DND-41 (cell line): ENCODE measurements around the gene MTMR4.

Experiments
- ATAC-seq: fragments of 200-7000 bp; cut with Tn5 transposase; 3 replicates; pipeline ENCODE4 v1.9.1; 2021; ENCODE audit warnings: low read depth; ENCODE audit not compliant: insufficient read depth
- DNase-seq: peaks from one replicate; pipeline ENCODE4 v3.0.0-alpha.2; 2020
- H2AFZ ChIP-seq: 2 replicates; pipeline ENCODE4 v1.6.0; 2012; ENCODE audit warnings: low read depth, low read length
- H3K27ac ChIP-seq: 2 replicates; pipeline ENCODE4 v1.5.1; 2012; ENCODE audit warnings: low read length, inconsistent platforms
- H3K27me3 ChIP-seq: fragments of 200-600 bp; sonication (generic); 2 replicates; pipeline ENCODE4 v1.6.0; 2012; ENCODE audit warnings: low read length, mild to moderate bottlenecking, inconsistent platforms; ENCODE audit not compliant: insufficient read depth, poor library complexity
- H3K36me3 ChIP-seq: 2 replicates; pipeline ENCODE4 v1.5.1; 2012; ENCODE audit warnings: low read length, inconsistent platforms; ENCODE audit not compliant: insufficient read depth
- H3K4me1 ChIP-seq: 2 replicates; pipeline ENCODE4 v1.5.1; 2012; ENCODE audit warnings: mild to moderate bottlenecking, low read length; ENCODE audit not compliant: insufficient read depth
- H3K4me2 ChIP-seq: 2 replicates; pipeline ENCODE4 v1.6.0; 2012; ENCODE audit warnings: mild to moderate bottlenecking, moderate library complexity, low read length, inconsistent platforms; ENCODE audit not compliant: insufficient read depth
- H3K4me3 ChIP-seq, 2 experiments: fragments of 200-600 bp in 1 of 2; shearing (Covaris generic) in 1 of 2; 2 replicates each; pipeline ENCODE4 v1.5.1; 2012 to 2016; ENCODE audit warnings: inconsistent platforms in 2 of 2, low read length in 2 of 2, mild to moderate bottlenecking in 2 of 2, low read depth in 1 of 2, moderate library complexity in 1 of 2
- H3K79me2 ChIP-seq: 2 replicates; pipeline ENCODE4 v1.6.0; 2012; ENCODE audit warnings: low read length, inconsistent platforms; ENCODE audit not compliant: insufficient read depth
- H3K9ac ChIP-seq: 2 replicates; pipeline ENCODE4 v1.6.0; 2012; ENCODE audit warnings: low read depth, mild to moderate bottlenecking, inconsistent platforms, low read length, moderate library complexity
- H3K9me3 ChIP-seq: 2 replicates; pipeline ENCODE4 v1.5.1; 2012; ENCODE audit warnings: low read length, moderate library complexity, mild to moderate bottlenecking, inconsistent platforms; ENCODE audit not compliant: insufficient read depth, severe bottlenecking
- H4K20me1 ChIP-seq: 2 replicates; pipeline ENCODE4 v1.6.0; 2012; ENCODE audit warnings: low read length; ENCODE audit not compliant: insufficient read depth
- CTCF ChIP-seq: IDR thresholded peaks from 2 replicates; pipeline ENCODE4 v1.5.1; 2012; ENCODE audit warnings: borderline replicate concordance, low read length, moderate library complexity, mild to moderate bottlenecking; ENCODE audit not compliant: poor library complexity, severe bottlenecking; ENCODE audit errors: extremely low read depth
- EZH2 ChIP-seq: IDR thresholded peaks from 3 replicates; pipeline ENCODE4 v1.6.1; 2012; ENCODE audit warnings: borderline replicate concordance, low read depth, mild to moderate bottlenecking, moderate library complexity, low read length, inconsistent platforms; ENCODE audit not compliant: severe bottlenecking

MTMR4 gene

GRCh38 chr17:58493506-58493905, 20.9 kb downstream of the MTMR4 start:
- Histone ChIP-seq H3K27ac (no peak overlapping the region), H3K4me2 (no peak overlapping the region), H2AFZ (no peak overlapping the region), H3K79me2 (no peaks in the 10 kb centered on the region), H3K27me3 (no peaks in the 10 kb centered on the region), H4K20me1 (peaks cover 9% of the 10 kb centered on the region; the same call in 1 of the 2 replicates), H3K4me1 (no peaks in the 10 kb centered on the region), H3K36me3 (peaks cover 94% of the 10 kb centered on the region), H3K4me3 (no peak overlapping the region), H3K9me3 (no peaks in the 10 kb centered on the region), H3K9ac (no peak overlapping the region)
- TF ChIP-seq CTCF, result no peak
- no peak for TF ChIP-seq EZH2
- ATAC-seq (no peak), DNase-seq (no peak)

GRCh38 chr17:58492238-58493121, 22.0 kb downstream of the MTMR4 start:
- Histone ChIP-seq H3K27me3 (no peaks in the 10 kb centered on the region), H3K27ac (no peak overlapping the region), H4K20me1 (peaks cover 9% of the 10 kb centered on the region; the same call in 1 of the 2 replicates), H3K4me3 (no peak overlapping the region), H3K4me1 (no peaks in the 10 kb centered on the region), H3K9me3 (no peaks in the 10 kb centered on the region), H3K36me3 (peaks cover 88% of the 10 kb centered on the region), H3K79me2 (no peaks in the 10 kb centered on the region), H3K4me2 (no peak overlapping the region), H2AFZ (no peak overlapping the region), H3K9ac (no peak overlapping the region)
- DNase-seq (no peak), ATAC-seq (no peak)
- TF ChIP-seq CTCF, result no peak
- TF ChIP-seq EZH2, result no peak

- Histone ChIP-seq H3K4me3 (no peak overlapping the region), H3K27me3 (no peaks in the 10 kb centered on the region), H3K4me1 (no peaks in the 10 kb centered on the region), H2AFZ (no peak overlapping the region), H3K4me2 (no peak overlapping the region), H3K79me2 (no peaks in the 10 kb centered on the region), H3K9ac (no peak overlapping the region), H3K36me3 (peaks cover 79% of the 10 kb centered on the region), H4K20me1 (peaks cover 9% of the 10 kb centered on the region; the same call in 1 of the 2 replicates), H3K27ac (no peak overlapping the region), H3K9me3 (no peaks in the 10 kb centered on the region)
- TF ChIP-seq CTCF (no peak), EZH2 (no peak)
- no peak for DNase-seq
- ATAC-seq, result no peak
Measured at GRCh38 chr17:58491510-58492045, 22.9 kb downstream of the MTMR4 start.
